ENCODE measurements around the gene SHISAL2B.
"Not testable (repeated sequence)": the region's sequence is repeated elsewhere in the genome, so short reads cannot be mapped to it uniquely, and the experiment has no call there.

Gene SHISAL2B

GRCh38 chr5:64690417-64691151 is at the start of gene SHISAL2B:
SHISAL2B (plus strand) TSS chr5:64690503; CDS start chr5:64690624, 121 bp downstream.
- DNase-seq (ENCODE audit: low read depth in 3 of 3) = no peak

- no peak for DNase-seq (ENCODE audit: low read depth in 3 of 3)
Measured at GRCh38 chr5:64644831-64645230, 45.5 kb upstream of the SHISAL2B start.

- no peak for DNase-seq (ENCODE audit: low read depth in 3 of 3)
Measured at GRCh38 chr5:64646169-64646568, 44.1 kb upstream of the SHISAL2B start.

- DNase-seq (ENCODE audit: low read depth in 3 of 3) = no peak
Measured at GRCh38 chr5:64649512-64649911, 40.8 kb upstream of the SHISAL2B start.

- DNase-seq (ENCODE audit: low read depth in 3 of 3) = no peak
Measured at GRCh38 chr5:64653766-64654560, 36.3 kb upstream of the SHISAL2B start.

GRCh38 chr5:64654561-64654938 is 35.8 kb upstream of the SHISAL2B start:
- DNase-seq (ENCODE audit: low read depth in 3 of 3) = no peak

- DNase-seq (ENCODE audit: low read depth in 3 of 3) = no peak
Measured at GRCh38 chr5:64655596-64655995, 34.7 kb upstream of the SHISAL2B start.

- DNase-seq (ENCODE audit: low read depth in 3 of 3) = no peak
Measured at GRCh38 chr5:64659289-64659688, 31.0 kb upstream of the SHISAL2B start.

- not testable (repeated sequence) for DNase-seq (ENCODE audit: low read depth in 3 of 3)
Measured at GRCh38 chr5:64663181-64663580, 27.1 kb upstream of the SHISAL2B start.

- DNase-seq (ENCODE audit: low read depth in 3 of 3) = no peak
Measured at GRCh38 chr5:64665243-64665642, 25.1 kb upstream of the SHISAL2B start.

- no peak for DNase-seq (ENCODE audit: low read depth in 3 of 3)
Measured at GRCh38 chr5:64666078-64666477, 24.2 kb upstream of the SHISAL2B start.

- no peak for DNase-seq (ENCODE audit: low read depth in 3 of 3)
Measured at GRCh38 chr5:64667068-64667467, 23.2 kb upstream of the SHISAL2B start.

GRCh38 chr5:64670277-64670676 is 20.0 kb upstream of the SHISAL2B start:
- DNase-seq (ENCODE audit: low read depth in 3 of 3) = no peak

GRCh38 chr5:64671678-64672077 is 18.6 kb upstream of the SHISAL2B start:
- no peak for DNase-seq (ENCODE audit: low read depth in 3 of 3)

GRCh38 chr5:64678374-64678773 is 11.9 kb upstream of the SHISAL2B start:
- no peak for DNase-seq (ENCODE audit: low read depth in 3 of 3)

- DNase-seq (ENCODE audit: low read depth in 3 of 3) = no peak
Measured at GRCh38 chr5:64680289-64680688, 10.0 kb upstream of the SHISAL2B start.

- DNase-seq (ENCODE audit: low read depth in 3 of 3) = no peak
Measured at GRCh38 chr5:64682608-64683007, 7.7 kb upstream of the SHISAL2B start.

- DNase-seq (ENCODE audit: low read depth in 3 of 3) = no peak
Measured at GRCh38 chr5:64685866-64686265, 4.4 kb upstream of the SHISAL2B start.

GRCh38 chr5:64688391-64688790 is 1.9 kb upstream of the SHISAL2B start:
- no peak for DNase-seq (ENCODE audit: low read depth in 3 of 3)

- no peak for DNase-seq (ENCODE audit: low read depth in 3 of 3)
Measured at GRCh38 chr5:64688965-64689364, 1.3 kb upstream of the SHISAL2B start.

- DNase-seq (ENCODE audit: low read depth in 3 of 3) = no peak
Measured at GRCh38 chr5:64690104-64690416, 243 bp upstream of the SHISAL2B start.

- no peak for DNase-seq (ENCODE audit: low read depth in 3 of 3)
Measured at GRCh38 chr5:64691291-64691690, 988 bp downstream of the SHISAL2B start.

- DNase-seq (ENCODE audit: low read depth in 3 of 3) = no peak
Measured at GRCh38 chr5:64693636-64694035, 3.3 kb downstream of the SHISAL2B start.
